ENCODE results near the gene VSTM5.

Gene VSTM5

GRCh38 chr11:93842461-93842860 lies 8.0 kb downstream of the VSTM5 start:
- no peak for DNase-seq (ENCODE audit: low read depth, low spot score)

DNA sequence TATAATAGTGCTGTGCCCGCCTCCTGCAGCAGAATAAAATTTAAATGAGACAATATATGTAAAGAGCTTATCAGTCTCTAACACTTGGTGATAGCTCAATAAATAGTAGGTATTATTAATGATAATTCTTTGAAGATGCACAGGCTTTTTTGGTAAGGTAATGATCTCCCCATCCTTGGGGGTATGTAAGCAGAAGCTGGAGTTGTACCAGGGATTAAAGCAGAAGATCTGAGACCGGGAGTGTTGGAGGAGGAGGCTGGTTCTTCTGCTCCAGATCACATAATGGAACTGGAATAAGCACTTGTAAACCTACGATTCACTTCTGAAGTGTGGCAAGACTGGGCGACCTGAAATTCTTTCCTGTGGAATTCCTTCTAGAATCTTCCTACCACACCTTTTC lies 8.4 kb downstream of the VSTM5 start:
- DNase-seq (ENCODE audit: low read depth, low spot score), result no peak

DNA sequence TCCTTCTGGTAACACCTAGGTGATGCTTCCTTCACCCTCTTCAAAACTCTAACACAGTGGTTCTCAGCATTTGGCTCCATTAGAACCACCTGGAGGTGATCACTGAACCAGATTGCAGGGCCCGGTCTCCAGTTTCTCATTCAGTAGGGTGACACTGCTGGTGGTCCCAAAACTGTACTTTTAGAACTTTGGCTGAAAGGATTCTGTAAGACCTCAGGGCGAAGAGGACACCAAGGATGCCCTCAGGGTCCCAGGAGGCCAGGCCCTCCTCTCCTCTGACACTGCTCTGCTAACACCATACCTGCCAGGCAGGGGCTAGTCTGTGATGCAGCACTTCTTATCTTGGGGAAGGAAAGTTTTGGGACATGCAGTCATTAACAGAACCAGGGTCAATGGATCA lies 9.0 kb downstream of the VSTM5 start:
- DNase-seq (ENCODE audit: low read depth, low spot score), result no peak

- no peak for DNase-seq (ENCODE audit: low read depth, low spot score)
These were observed 9.4 kb downstream of the VSTM5 start for GRCh38 chr11:93840981-93841380.

DNA sequence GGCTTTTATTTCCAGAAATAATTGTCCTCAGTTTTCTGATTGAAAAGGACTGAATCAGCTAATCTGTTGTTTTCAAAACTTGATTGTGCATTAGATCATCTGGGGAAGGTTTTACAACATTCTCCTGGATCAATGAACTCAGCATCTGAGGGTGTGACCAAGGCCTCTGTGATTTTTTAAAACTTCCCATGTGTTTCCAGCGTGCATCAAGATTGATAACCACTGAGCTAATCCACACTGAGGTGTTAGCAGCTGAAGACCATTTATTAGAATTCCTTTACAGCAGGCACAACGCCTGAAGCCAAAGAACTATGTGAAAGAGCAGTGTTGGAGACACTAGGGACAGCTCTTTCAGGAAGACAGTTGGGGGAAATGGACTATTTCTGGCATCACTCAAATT lies 10.2 kb downstream of the VSTM5 start:
- DNase-seq (ENCODE audit: low read depth, low spot score), result no peak

- DNase-seq (ENCODE audit: low read depth, low spot score), result peak; percentile 17
These were observed 11.5 kb downstream of the VSTM5 start for GRCh38 chr11:93838967-93839366.

- no peak for DNase-seq (ENCODE audit: low read depth, low spot score)
These were observed 17.6 kb downstream of the VSTM5 start for GRCh38 chr11:93832780-93833179.

DNA sequence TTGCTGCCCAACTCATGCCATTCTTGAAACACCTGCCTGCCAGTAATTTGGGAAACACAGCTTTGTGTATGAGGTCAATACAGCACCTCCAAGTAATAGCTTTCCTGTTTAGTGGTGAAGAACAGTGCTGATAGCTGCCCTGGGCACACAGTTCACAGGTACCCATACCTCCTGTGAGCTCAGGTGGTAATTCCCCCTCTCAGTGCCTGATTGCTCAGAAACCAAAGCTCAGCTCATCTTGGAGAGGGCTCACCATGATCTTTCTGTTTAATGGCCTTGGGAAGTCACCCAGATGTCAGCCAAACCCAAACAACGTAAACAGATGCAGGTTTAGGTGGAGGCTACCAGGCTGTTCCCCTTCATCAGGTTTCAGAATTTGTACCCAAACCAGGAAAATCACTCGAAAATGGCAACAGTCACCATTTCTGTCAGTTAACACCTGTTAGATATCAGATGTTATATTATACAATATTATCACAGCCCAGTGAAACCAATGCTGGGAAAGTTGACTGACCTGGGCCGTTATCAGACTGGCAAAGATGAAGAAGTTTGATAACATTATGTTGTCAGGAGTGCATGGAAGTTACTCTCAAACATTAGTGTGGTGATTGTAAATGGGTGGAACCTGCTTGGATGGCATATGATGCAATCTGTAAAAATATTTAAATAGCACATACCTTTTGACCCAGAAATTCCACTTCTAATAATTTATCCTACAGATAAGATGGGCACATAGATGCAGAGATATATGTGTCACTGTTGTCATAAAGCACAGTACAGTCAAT lies 18.9 kb downstream of the VSTM5 start:
- no peak for DNase-seq (ENCODE audit: low read depth, low spot score)

DNA sequence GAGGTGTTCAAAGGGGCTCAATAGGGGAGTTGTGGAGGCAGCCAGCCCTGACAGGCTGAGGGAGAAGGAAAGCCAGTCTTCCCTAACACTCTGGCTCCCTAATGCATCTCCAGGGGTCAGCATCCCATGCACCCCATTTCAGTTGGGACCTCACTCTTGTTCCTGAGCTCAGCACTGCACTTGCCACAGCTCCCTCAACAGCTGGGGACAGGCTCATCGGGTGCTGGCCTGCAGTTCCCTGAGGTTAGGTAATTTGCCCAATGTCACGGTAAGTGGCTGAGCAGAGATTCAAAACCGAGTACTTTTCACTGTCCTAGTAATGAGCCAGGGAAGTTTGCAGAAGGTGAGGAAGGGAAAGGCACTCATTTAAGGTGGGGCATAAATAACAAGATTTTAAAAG lies 20.8 kb downstream of the VSTM5 start:
- DNase-seq (ENCODE audit: low read depth, low spot score), result no peak

- DNase-seq (ENCODE audit: low read depth, low spot score), result no peak
These were observed 23.1 kb downstream of the VSTM5 start for GRCh38 chr11:93827363-93827762.

- no peak for DNase-seq (ENCODE audit: low read depth, low spot score)
These were observed 27.2 kb downstream of the VSTM5 start for GRCh38 chr11:93823210-93823609.

DNA sequence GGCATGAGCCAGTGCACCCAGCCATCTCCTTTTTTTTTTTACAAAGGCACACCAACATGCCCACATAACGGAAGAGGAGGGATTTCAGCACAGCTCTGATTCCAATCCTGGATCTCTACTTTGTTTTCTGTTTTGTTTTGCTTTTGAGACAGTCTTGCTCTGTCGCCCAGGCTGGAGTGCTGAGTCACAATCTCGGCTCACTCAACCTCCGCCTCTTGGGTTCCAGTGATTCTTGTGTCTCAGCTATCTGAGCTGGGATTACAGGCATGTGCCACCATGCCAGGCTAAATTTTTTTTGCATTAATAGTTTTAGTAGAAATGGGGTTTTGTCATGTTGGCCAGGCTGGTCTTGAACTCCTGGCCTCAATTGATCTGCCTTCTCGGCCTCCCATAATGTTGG lies 28.1 kb downstream of the VSTM5 start:
- DNase-seq (ENCODE audit: low read depth, low spot score), result no peak

GRCh38 chr11:93821617-93822016 lies 28.8 kb downstream of the VSTM5 start:
- DNase-seq (ENCODE audit: low read depth, low spot score), result no peak

DNA sequence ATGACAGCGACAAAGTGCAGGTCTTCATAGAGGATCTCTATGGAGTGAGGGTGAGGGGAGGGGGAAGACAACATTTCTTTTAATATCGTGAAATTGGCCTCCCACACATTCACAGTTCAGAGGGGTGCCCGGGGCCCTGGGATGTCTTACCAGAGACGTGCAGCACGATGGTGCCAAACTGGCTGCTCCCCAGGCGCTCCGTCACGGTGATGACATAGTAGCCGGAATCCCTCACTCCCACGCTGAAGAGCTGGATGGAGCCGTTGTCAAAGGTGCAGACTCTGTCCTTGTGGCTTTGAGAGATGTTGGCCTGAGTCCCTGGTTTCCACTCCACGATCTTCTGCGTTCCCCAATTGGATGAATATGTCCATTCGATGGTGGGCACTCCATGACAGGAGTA lies 29.6 kb downstream of the VSTM5 start:
- DNase-seq (ENCODE audit: low read depth, low spot score), result no peak

DNA sequence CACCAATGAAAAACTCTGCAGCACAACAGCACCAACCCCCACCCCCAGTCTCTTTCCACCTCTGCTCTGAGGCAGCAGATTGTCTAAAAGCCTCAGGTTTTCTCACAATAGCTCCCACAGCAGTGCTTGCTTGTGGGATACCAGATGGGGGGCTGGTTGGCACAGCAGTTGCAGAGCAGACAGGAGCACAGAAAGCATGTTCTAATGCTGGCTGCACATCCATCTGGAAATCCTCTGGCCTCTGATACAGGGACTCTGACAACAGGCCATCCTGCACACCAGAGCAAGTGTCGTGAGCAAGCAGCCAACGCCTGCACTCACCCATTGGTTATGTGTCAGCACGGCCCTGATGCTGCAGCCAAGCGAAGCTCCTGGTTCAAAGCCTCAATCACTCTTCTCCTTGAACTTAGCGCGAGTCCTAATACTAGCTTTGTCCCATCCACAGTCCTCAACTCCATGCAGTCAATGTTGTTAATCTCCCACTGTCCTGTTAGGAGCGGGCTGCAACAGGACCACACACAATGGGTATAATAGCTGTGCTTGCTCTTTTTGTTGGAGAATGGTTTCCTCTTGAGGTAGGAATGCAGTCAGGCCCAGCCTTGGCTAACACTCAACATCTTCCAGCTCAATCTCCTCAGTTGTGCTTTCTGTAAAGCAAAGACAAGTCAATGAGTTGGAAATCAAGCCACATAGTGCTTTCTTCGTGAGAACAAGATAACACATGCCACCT lies 30.3 kb downstream of the VSTM5 start:
- peak; percentile 15 for DNase-seq (ENCODE audit: low read depth, low spot score)

- DNase-seq (ENCODE audit: low read depth, low spot score), result no peak
These were observed 32.7 kb downstream of the VSTM5 start for GRCh38 chr11:93817426-93818348.

- DNase-seq (ENCODE audit: low read depth, low spot score), result no peak
These were observed 35.3 kb downstream of the VSTM5 start for GRCh38 chr11:93814966-93815633.

- DNase-seq (ENCODE audit: low read depth, low spot score), result no peak
These were observed 36.4 kb downstream of the VSTM5 start for GRCh38 chr11:93813974-93814373.

DNA sequence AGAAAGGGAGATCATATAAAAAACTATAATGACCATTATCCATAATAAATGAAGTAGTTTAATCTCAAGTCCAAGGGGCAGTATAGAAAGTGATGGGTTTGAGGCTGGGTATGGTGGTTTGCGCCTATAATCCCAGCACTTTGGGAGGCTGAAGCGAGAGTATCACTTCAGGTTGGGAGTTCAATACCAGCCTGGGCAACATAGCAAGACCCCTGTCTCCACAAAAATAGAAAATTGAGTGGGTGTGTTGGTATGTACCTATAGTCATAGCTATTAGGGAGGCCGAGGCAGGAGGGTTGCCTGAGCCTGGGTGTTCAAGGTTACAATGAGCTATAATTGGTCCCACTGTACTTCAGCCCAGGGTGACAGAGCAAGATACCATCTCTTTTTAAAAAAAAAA lies 42.4 kb downstream of the VSTM5 start:
- no peak for DNase-seq (ENCODE audit: low read depth, low spot score)

DNA sequence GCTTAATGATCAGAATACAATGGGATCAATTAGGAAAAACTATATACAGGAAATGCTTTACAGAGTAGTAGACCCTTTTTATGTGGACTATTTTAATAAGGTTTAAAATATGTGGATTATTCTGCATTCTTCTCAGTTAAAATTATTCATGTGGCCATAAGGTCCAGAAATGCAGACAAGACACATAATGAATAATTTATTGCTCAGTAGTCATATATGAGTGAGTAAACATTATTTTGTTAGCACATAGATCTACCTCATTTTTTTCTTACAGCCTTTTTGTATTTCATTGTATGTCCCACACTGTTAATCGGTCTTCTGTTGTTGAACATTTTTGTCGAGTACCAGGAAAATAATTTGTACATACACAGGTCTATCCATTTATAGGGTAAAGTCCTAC lies 45.5 kb downstream of the VSTM5 start:
- no peak for DNase-seq (ENCODE audit: low read depth, low spot score)

DNA sequence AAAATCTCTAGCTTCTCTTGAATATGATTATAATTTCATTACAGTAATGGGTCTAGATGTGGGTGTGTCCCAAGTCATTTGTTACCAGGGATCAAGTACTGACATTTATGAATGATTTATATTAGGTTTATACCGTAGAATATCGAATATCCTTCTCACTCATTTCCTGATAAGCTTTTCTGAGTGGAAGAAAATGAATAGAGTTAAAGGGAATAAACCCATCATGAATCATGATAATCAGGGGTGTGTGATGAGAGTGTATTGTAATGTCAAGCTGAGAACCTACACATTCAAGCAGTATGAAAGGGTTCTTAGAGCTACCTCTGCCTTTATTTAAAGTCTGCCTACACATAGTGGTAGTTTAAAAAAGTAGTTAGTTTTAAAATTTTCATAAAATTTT lies 49.1 kb downstream of the VSTM5 start:
- no peak for DNase-seq (ENCODE audit: low read depth, low spot score)
